ENCODE results near the gene PUS3. TPM values are rescaled to one million over a fixed set of nuclear protein-coding genes. Genes with fewer than 3 reads are reported as not detected.

The PUS3 gene
- total RNA-seq, 4 donors from 2014 or later = 9.0 to 34.7 (median 17.9) TPM

DNA sequence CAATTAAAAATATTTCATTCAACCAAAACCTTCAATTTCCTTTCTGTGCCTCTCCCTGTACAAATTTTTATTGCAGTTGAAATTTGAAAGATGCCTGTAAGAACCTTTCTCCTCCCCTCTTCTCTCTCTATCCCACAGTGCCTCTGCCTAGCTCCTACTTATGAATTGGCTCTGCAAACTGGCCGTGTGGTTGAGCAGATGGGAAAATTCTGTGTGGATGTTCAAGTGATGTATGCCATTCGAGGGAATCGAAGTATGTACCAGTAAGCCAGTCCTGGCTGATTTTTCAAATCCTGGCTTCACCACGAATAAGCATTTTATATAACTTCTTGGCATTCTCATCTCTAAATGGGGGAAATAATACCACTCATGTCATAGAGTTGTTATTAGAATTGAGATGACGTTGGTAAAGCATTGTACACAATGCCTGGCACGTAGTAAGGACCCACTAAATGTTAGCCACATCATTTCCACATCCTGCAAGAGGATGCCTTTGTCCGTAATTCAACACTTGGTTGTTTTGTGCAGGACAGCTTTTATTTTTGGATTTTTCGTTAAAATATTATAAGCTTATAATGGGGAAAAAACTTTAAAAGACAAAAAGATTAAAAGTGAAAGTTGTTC lies 7.3 kb upstream of the PUS3 start:
- Histone ChIP-seq H3K9me3 (no peaks in the 10 kb centered on the region), H3K27ac (no peak overlapping the region), H3K36me3 (no peaks in the 10 kb centered on the region), H3K4me3 (replicated peaks in 1 of 3) (no peak overlapping the region), H3K4me1 (no peaks in the 10 kb centered on the region), H3K27me3 (no peaks in the 10 kb centered on the region)
- intact Hi-C loops (cut with DNase I) = no loop called here
- 83 to 88% methylated on average over 8 of the region's 8 CpGs for WGBS, 2 donors
- TF ChIP-seq, protein P1, sequence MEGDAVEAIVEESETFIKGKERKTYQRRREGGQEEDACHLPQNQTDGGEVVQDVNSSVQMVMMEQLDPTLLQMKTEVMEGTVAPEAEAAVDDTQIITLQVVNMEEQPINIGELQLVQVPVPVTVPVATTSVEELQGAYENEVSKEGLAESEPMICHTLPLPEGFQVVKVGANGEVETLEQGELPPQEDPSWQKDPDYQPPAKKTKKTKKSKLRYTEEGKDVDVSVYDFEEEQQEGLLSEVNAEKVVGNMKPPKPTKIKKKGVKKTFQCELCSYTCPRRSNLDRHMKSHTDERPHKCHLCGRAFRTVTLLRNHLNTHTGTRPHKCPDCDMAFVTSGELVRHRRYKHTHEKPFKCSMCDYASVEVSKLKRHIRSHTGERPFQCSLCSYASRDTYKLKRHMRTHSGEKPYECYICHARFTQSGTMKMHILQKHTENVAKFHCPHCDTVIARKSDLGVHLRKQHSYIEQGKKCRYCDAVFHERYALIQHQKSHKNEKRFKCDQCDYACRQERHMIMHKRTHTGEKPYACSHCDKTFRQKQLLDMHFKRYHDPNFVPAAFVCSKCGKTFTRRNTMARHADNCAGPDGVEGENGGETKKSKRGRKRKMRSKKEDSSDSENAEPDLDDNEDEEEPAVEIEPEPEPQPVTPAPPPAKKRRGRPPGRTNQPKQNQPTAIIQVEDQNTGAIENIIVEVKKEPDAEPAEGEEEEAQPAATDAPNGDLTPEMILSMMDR (IDR thresholded peaks at IDR 0.05) = no peak
- TF ChIP-seq POLR2A (IDR thresholded peaks at IDR 0.05) = no peak
- DNase-seq = no peak

DNA sequence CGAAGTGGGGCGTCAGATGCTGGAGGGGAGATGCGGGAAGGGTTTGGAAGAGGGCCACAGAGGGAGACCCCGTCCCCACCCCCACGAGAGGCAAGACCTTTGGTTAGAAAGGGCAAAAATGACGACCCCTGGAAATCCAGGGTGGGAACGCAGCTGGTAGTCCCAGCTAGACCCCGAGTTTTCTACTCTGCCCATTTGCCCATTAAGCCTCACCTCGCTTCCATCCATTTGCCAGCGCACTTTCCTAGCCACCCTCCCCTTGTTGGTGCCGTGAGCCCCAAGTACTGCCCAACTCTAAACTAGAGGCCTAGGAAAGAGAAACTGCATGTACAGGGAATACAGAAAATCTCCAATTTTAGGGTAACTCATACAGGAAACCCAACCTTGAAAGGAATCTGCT lies 1.7 kb upstream of the PUS3 start:
- no peak for TF ChIP-seq POLR2A (IDR thresholded peaks at IDR 0.05)
- TF ChIP-seq, protein P1 (IDR thresholded peaks at IDR 0.05) = no peak
- H3K36me3 ChIP-seq = no peaks in the 10 kb centered on the region
- peak overlapping the region in 2 of 3 donors; percentile 19 to 48 for H3K4me3 ChIP-seq (replicated peaks in 1 of 3)
- DNase-seq = no peak
- no peaks in the 10 kb centered on the region for H3K27me3 ChIP-seq
- peaks cover 14 to 23% of the 10 kb centered on the region in 2 donors for H3K4me1 ChIP-seq
- H3K9me3 ChIP-seq = no peaks in the 10 kb centered on the region
- intact Hi-C loops (cut with DNase I) = no loop called here
- WGBS, 2 donors = 51 to 73% methylated on average over 6 to 10 of the region's 11 CpGs
- H3K27ac ChIP-seq = no peak overlapping the region

DNA sequence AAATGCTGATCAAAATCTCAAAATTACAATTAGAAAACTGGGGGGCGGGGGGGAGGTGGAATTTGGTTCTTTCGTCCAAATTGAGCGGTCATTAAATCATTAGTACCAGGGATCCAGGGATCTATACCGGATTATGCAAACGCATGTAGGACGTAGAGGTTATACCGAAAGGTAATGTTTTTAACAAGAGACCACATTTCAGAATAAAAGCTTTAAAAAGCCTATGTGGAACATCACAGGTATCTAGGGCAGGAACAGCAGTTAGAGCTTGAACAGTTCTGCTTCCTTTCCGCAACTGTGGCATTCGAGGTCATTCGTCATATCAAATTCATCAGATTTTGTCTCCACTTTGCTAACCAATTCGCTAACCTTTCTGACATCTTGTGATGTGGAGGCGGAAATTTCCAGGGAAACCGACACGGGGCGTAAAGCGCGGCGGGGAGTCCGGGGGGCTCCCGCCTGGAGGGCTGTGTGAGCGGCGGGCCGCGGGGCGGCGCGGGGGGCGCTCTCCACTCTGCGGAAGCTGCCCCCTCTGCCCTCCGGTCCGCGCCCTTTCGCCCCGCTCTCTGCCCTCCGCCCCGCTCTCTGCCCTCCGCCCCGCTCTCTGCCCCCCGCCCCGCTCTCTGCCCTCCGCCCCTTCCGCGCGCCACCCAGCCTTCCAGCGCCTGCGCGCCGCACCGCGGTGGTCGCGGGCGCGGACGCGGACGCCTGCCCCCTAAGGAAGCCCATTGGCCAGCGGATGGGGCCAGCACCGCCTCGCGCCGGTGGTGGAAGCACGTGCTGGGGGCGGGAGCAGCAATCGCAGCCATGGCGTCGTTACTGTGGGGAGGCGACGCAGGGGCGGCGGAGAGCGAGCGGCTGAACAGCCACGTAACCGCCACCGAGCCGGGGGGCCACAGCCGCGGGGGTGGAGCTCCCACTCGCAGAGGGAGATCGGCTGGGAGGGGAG lies 979 bp upstream of the PUS3 start, which contains the start of gene DDX25:
Gene DDX25, plus strand, starts transcription at position 798 of the 949 bp plus-strand sequence. Its CDS starts 10 bp downstream, at position 808.
- Histone ChIP-seq H3K27me3 (no peaks in the 10 kb centered on the region), H3K9me3 (no peaks in the 10 kb centered on the region), H3K4me3 (replicated peaks in 1 of 3) (peak within 1 kb of the TSS; percentile 19 to 56 (median 48)), H3K36me3 (no peaks in the 10 kb centered on the region), H3K27ac (no peak within 1 kb of the TSS), H3K4me1 (peaks cover 14 to 23% of the 10 kb centered on the region in 2 donors)
- DNase-seq = peak; percentile 35 to 37
- intact Hi-C loops (cut with DNase I) = no loop called here
- no peak for TF ChIP-seq POLR2A (IDR thresholded peaks at IDR 0.05)
- TF ChIP-seq, protein P1 (IDR thresholded peaks at IDR 0.05) = no peak
- 3 to 4% methylated on average over 29 to 45 of the region's 81 CpGs for WGBS, 2 donors

DNA sequence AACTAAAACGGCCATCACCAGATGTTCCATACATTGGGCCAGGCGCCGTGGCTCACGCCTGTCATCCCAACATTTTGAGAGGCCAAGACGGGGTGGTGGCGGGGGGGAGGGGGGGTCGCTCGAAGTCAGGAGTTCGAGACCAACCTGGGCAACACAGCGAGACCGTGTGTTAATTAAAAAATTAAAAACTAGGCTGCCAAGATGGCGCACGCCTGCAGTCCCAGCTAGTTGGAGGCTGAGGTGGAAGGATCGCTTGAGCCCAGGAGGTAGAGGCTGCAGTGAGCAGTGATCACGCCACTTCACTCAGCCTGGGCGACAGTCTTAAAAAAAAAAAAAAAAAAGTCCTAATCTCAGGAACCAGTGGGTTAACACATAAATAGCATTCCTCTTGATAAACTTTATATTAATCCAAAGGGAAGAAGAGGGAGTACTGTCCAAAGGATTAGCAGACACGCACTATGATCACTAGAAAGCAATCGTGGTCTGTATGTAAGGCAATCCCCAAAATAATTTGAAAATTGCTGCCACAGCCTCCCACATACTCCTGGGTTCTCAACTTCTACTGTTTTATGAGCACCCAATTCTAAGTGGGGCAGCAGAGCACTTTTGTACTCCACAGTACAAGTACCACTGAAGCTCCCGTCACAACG lies 604 bp downstream of the PUS3 start:
- H3K4me3 ChIP-seq (replicated peaks in 1 of 3) = peak overlapping the region; percentile 48 to 75 (median 56)
- peak overlapping the region in 2 of 3 donors; percentile 37 to 54 for H3K27ac ChIP-seq
- no peaks in the 10 kb centered on the region for H3K36me3 ChIP-seq
- 52 to 53% methylated on average over 19 to 20 of the region's 20 CpGs for WGBS, 2 donors
- peaks cover 14 to 23% of the 10 kb centered on the region in 2 donors for H3K4me1 ChIP-seq
- DNase-seq = no peak
- H3K27me3 ChIP-seq = no peaks in the 10 kb centered on the region
- H3K9me3 ChIP-seq = no peaks in the 10 kb centered on the region
- intact Hi-C loops (cut with DNase I) = no loop called here
- no peak for TF ChIP-seq POLR2A (IDR thresholded peaks at IDR 0.05)

DNA sequence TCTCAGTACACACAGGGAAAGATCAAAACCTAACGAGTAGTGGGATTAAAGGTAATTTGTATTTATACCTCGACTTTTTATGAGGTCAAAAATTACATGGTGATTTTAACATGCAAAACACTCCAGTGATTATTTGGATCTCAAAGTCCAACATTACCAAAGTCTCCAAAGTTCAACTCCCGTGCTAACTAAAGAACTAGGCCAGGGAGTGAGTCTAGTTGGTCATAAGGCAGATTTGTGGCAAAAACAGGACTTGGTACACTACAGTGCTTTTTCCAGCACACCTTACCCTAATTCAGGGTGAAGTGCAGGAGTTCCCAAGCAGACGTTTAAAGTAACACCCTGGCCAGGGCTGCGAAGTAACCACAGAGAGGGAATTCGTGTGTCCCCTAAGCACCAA lies 1.1 kb downstream of the PUS3 start:
- no peak for TF ChIP-seq POLR2A (IDR thresholded peaks at IDR 0.05)
- TF ChIP-seq, protein P1 (IDR thresholded peaks at IDR 0.05) = no peak
- no peak overlapping the region for H3K27ac ChIP-seq
- no peaks in the 10 kb centered on the region for H3K9me3 ChIP-seq
- 82% methylated on average over 6 of the region's 6 CpGs for WGBS, 2 donors
- no peaks in the 10 kb centered on the region for H3K27me3 ChIP-seq
- peak overlapping the region in 1 of 3 donors; percentile 48 for H3K4me3 ChIP-seq (replicated peaks in 1 of 3)
- H3K36me3 ChIP-seq = no peaks in the 10 kb centered on the region
- intact Hi-C loops (cut with DNase I) = no loop called here
- H3K4me1 ChIP-seq = peaks cover 14 to 23% of the 10 kb centered on the region in 2 donors
- DNase-seq = no peak

All from thyroid gland (tissue), 4 donors.